SU-DHL-6 (cell line): Measurements from ENCODE around the gene PTPRN2.
"Not testable (repeated sequence)": the region's sequence is repeated elsewhere in the genome, so short reads cannot be mapped to it uniquely, and the experiment has no call there.

ENCODE experiments used
- H2AFZ ChIP-seq: fragments of 200-600 bp; sonication (generic); 2 replicates; pipeline ENCODE4 v1.6.1; 2014; ENCODE audit warnings: low read depth, mild to moderate bottlenecking, moderate library complexity, mixed read lengths, antibody characterized with exemption, low read length; ENCODE audit not compliant: severe bottlenecking
- H3F3A ChIP-seq: fragments of 200-600 bp; shearing (Covaris generic); 2 replicates; pipeline ENCODE4 v1.6.0; 2016; ENCODE audit warnings: antibody characterized with exemption, mild to moderate bottlenecking; ENCODE audit not compliant: insufficient read depth
- H3K27ac ChIP-seq: fragments of 200-600 bp; sonication (generic); 2 replicates; pipeline ENCODE4 v1.5.1; 2016; ENCODE audit warnings: low read depth, mild to moderate bottlenecking, low read length, moderate library complexity, mixed read lengths
- H3K27me3 ChIP-seq: fragments of 200-600 bp; sonication (generic), shearing (Covaris generic); 2 replicates; pipeline ENCODE4 v1.6.0; 2014; ENCODE audit warnings: mild to moderate bottlenecking, low read length
- H3K36me3 ChIP-seq: fragments of 200-600 bp; sonication (generic); 2 replicates; pipeline ENCODE4 v1.6.1; 2014; ENCODE audit warnings: mild to moderate bottlenecking, low read length, mixed read lengths
- H3K4me2 ChIP-seq: fragments of 300-600, 200-600 bp; shearing (Covaris generic), sonication (generic); 2 replicates; pipeline ENCODE4 v1.6.0; 2014; ENCODE audit warnings: low read length, low read depth, mild to moderate bottlenecking; ENCODE audit not compliant: poor library complexity, severe bottlenecking
- H3K4me3 ChIP-seq: fragments of 200-600 bp; sonication (generic); 2 replicates; pipeline ENCODE4 v1.5.1; 2014; ENCODE audit warnings: antibody characterized with exemption, low read length, mild to moderate bottlenecking, mixed read lengths; ENCODE audit not compliant: insufficient read depth, poor library complexity, severe bottlenecking
- H3K79me2 ChIP-seq: fragments of 200-600 bp; sonication (generic); 2 replicates; pipeline ENCODE4 v1.6.1; 2014; ENCODE audit warnings: mild to moderate bottlenecking, low read length, moderate library complexity; ENCODE audit not compliant: insufficient read depth
- H3K9ac ChIP-seq: fragments of 200-600 bp; sonication (generic); 2 replicates; pipeline ENCODE4 v1.7.0; 2014; ENCODE audit warnings: mild to moderate bottlenecking, low read length
- H3K9me2 ChIP-seq: fragments of 200-600 bp; sonication (generic); replicated peaks from 2 replicates; pipeline ENCODE4 v1.6.1; 2014; ENCODE audit warnings: low read length; ENCODE audit not compliant: insufficient read depth
- H3K9me3 ChIP-seq: fragments of 200-600 bp; sonication (generic); 2 replicates; pipeline ENCODE4 v1.6.1; 2014; ENCODE audit warnings: low read length, mixed read lengths; ENCODE audit not compliant: insufficient read depth
- H4K20me1 ChIP-seq: fragments of 200-600 bp; sonication (generic); 2 replicates; pipeline ENCODE4 v1.6.1; 2014; ENCODE audit warnings: low read depth, mild to moderate bottlenecking, antibody characterized with exemption, low read length, moderate library complexity, mixed read lengths
- EZH2phosphoT487 ChIP-seq: fragments of 200-600 bp; sonication (generic), shearing (Covaris generic); conservative IDR thresholded peaks from 2 replicates; pipeline ENCODE4 v1.6.1; 2018; ENCODE audit warnings: mild to moderate bottlenecking, antibody characterized with exemption, low read length, moderate library complexity, mixed read lengths
- TF ChIP-seq, protein P1 (sequence below): fragments of 200-600 bp; sonication (generic); IDR thresholded peaks from one replicate; pipeline ENCODE4 v1.5.1; 2017; ENCODE audit warnings: antibody characterized with exemption, mild to moderate bottlenecking, low read length, moderate library complexity; ENCODE audit not compliant: insufficient read depth, poor library complexity, severe bottlenecking

PTPRN2 gene

GRCh38 chr7:158386866-158387545 is 200.6 kb downstream of the PTPRN2 start:
- TF ChIP-seq EZH2phosphoT487, result no peak
- TF ChIP-seq, protein P1, sequence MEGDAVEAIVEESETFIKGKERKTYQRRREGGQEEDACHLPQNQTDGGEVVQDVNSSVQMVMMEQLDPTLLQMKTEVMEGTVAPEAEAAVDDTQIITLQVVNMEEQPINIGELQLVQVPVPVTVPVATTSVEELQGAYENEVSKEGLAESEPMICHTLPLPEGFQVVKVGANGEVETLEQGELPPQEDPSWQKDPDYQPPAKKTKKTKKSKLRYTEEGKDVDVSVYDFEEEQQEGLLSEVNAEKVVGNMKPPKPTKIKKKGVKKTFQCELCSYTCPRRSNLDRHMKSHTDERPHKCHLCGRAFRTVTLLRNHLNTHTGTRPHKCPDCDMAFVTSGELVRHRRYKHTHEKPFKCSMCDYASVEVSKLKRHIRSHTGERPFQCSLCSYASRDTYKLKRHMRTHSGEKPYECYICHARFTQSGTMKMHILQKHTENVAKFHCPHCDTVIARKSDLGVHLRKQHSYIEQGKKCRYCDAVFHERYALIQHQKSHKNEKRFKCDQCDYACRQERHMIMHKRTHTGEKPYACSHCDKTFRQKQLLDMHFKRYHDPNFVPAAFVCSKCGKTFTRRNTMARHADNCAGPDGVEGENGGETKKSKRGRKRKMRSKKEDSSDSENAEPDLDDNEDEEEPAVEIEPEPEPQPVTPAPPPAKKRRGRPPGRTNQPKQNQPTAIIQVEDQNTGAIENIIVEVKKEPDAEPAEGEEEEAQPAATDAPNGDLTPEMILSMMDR, result no peak
- Histone ChIP-seq H3K9me3 (no peaks in the 10 kb centered on the region), H4K20me1 (no peaks in the 10 kb centered on the region), H3K4me2 (no peak overlapping the region), H3K4me3 (no peak overlapping the region), H3K36me3 (no peaks in the 10 kb centered on the region), H3K27me3 (no peaks in the 10 kb centered on the region), H3K27ac (no peak overlapping the region), H3F3A (no peaks in the 10 kb centered on the region), H3K79me2 (no peaks in the 10 kb centered on the region), H3K9ac (no peak overlapping the region), H2AFZ (no peak overlapping the region), H3K9me2 (no peaks in the 10 kb centered on the region)

GRCh38 chr7:158386355-158386618 is 201.3 kb downstream of the PTPRN2 start:
- TF ChIP-seq, protein P1, result no peak
- no peak for TF ChIP-seq EZH2phosphoT487
- Histone ChIP-seq H3K36me3 (no peaks in the 10 kb centered on the region), H3K27me3 (no peaks in the 10 kb centered on the region), H3K9me2 (no peaks in the 10 kb centered on the region), H3K27ac (no peak overlapping the region), H2AFZ (no peak overlapping the region), H4K20me1 (no peaks in the 10 kb centered on the region), H3K9me3 (no peaks in the 10 kb centered on the region), H3K4me2 (no peak overlapping the region), H3F3A (no peaks in the 10 kb centered on the region), H3K79me2 (no peaks in the 10 kb centered on the region), H3K4me3 (no peak overlapping the region), H3K9ac (no peak overlapping the region)

DNA sequence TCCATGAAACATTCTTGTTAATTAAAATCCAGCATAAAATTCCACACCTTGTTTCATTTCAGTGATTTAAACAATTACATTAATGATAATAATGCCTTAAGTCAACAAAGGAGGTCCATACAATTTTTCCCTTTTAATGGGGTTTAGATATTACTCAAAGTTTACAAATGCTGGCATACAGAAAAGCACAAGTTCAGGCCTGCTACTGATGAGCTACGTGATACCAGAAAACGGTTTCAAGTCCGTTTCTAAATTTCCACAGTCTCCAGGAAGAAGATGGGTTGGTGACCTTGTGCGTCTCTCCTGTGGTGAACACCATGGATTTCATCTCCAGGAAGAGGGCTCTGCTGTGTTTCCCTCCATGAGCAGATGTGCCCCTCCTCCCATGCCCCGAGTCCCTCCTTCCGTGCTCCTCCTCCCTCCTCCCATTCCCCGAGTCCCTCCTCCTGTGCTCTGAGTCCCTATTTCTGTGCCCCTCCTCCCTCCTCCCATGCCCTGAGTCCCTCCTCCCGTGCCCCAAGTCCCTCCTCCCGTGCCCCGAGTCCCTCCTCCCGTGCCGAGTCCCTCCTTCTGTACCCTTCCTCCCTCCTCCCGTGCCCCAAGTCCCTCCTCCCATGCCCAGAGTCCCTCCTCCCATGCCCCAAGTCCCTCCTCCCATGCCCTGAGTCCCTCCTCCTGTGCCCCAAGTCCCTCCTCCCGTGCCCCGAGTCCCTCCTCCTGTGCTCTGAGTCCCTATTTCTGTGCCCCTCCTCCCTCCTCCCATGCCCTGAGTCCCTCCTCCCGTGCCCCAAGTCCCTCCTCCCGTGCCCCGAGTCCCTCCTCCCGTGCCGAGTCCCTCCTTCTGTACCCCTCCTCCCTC is 201.9 kb downstream of the PTPRN2 start:
- not testable (repeated sequence) for H3K79me2 ChIP-seq, H3K4me2 ChIP-seq, H3K27me3 ChIP-seq, H3K27ac ChIP-seq, H3K9me3 ChIP-seq, H3F3A ChIP-seq, H3K9ac ChIP-seq, H3K4me3 ChIP-seq, H2AFZ ChIP-seq, H3K36me3 ChIP-seq, H3K9me2 ChIP-seq, H4K20me1 ChIP-seq

- no peak overlapping the region for H3K27ac ChIP-seq
- H3K9ac ChIP-seq, result no peak overlapping the region
- H3K36me3 ChIP-seq, result no peaks in the 10 kb centered on the region
- no peak overlapping the region for H3K4me3 ChIP-seq
- no peak overlapping the region for H3K4me2 ChIP-seq
- H3K27me3 ChIP-seq, result no peaks in the 10 kb centered on the region
- no peaks in the 10 kb centered on the region for H4K20me1 ChIP-seq
- no peaks in the 10 kb centered on the region for H3F3A ChIP-seq
- H3K9me3 ChIP-seq, result no peaks in the 10 kb centered on the region
- TF ChIP-seq, protein P1, result no peak
- TF ChIP-seq EZH2phosphoT487, result no peak
- H3K79me2 ChIP-seq, result no peaks in the 10 kb centered on the region
- H3K9me2 ChIP-seq, result no peaks in the 10 kb centered on the region
- H2AFZ ChIP-seq, result no peak overlapping the region
These were observed 202.9 kb downstream of the PTPRN2 start for GRCh38 chr7:158384746-158385145.
